Measurements from ENCODE around the gene ERBIN. TPM values are rescaled to one million over a fixed set of nuclear protein-coding genes. Genes with fewer than 3 reads are reported as not detected.
A peak's percentile ranks its signal among the peaks of the same experiment; 100 is the strongest.

Gene ERBIN
- total and polyA plus RNA-seq, 9 of the 15 experiments (the other 6 are each of a cell fraction or from before 2014, with no cell fraction given) = 11.9 to 72.8 (median 41.7) TPM

- TF ChIP-seq CHAMP1 (IDR thresholded peaks at IDR 0.05) = no peak
- no peak for TF ChIP-seq CXXC5 (CRISPR knock-in tag; IDR thresholded peaks at IDR 0.05)
- TF ChIP-seq SUPT5H (IDR thresholded peaks at IDR 0.05) = no peak
- no peak for TF ChIP-seq ZNF57 (CRISPR knock-in tag; IDR thresholded peaks at IDR 0.05)
- peak; percentile 81 for TF ChIP-seq ATF3 (IDR thresholded peaks at IDR 0.05)
- TF ChIP-seq ATF3 (CRISPR knock-in tag; conservative IDR thresholded peaks at IDR 0.05) = no peak
- TF ChIP-seq JUND (IDR thresholded peaks at IDR 0.05; ENCODE audit: borderline replicate concordance, low read depth, low read length) = peak; percentile 81
- peak; percentile 82; the same call in 2 of the 3 replicates for TF ChIP-seq JUND (tag; IDR thresholded peaks at IDR 0.05; ENCODE audit: borderline replicate concordance, low read depth, low read length)
- peak; percentile 59 for TF ChIP-seq SMARCA4 (IDR thresholded peaks at IDR 0.05)
- TF ChIP-seq ARID1B (IDR thresholded peaks at IDR 0.05) = peak; percentile 61
- no peak for TF ChIP-seq ZNF165 (CRISPR knock-in tag; IDR thresholded peaks at IDR 0.05; ENCODE audit: borderline replicate concordance)
- no peak for TF ChIP-seq MGA (IDR thresholded peaks at IDR 0.05)
- no peak for TF ChIP-seq CHCHD3 (CRISPR knock-in tag; IDR thresholded peaks at IDR 0.05)
- TF ChIP-seq SMARCC2 (IDR thresholded peaks at IDR 0.05; ENCODE audit: low read depth) = 0 out of 2 replicates have a peak, but pooled peaks have one; percentile 36
- no peak for TF ChIP-seq FOXP1 (CRISPR knock-in tag; IDR thresholded peaks at IDR 0.05)
- no peak for TF ChIP-seq ZNF766 (CRISPR knock-in tag; conservative IDR thresholded peaks at IDR 0.05)
Observed at GRCh38 chr5:65961633-65962032, 35.3 kb downstream of the ERBIN start (continued).

Data from K562 (cell line).